IPS-11a (cell line): Measurements from ENCODE around the gene TBC1D10A.

Experiments
- H3K4me3 ChIP-seq: one replicate; pipeline ENCODE4 v1.5.1; 2013; ENCODE audit warnings: low read depth, low read length, control low read depth

Gene TBC1D10A

DNA sequence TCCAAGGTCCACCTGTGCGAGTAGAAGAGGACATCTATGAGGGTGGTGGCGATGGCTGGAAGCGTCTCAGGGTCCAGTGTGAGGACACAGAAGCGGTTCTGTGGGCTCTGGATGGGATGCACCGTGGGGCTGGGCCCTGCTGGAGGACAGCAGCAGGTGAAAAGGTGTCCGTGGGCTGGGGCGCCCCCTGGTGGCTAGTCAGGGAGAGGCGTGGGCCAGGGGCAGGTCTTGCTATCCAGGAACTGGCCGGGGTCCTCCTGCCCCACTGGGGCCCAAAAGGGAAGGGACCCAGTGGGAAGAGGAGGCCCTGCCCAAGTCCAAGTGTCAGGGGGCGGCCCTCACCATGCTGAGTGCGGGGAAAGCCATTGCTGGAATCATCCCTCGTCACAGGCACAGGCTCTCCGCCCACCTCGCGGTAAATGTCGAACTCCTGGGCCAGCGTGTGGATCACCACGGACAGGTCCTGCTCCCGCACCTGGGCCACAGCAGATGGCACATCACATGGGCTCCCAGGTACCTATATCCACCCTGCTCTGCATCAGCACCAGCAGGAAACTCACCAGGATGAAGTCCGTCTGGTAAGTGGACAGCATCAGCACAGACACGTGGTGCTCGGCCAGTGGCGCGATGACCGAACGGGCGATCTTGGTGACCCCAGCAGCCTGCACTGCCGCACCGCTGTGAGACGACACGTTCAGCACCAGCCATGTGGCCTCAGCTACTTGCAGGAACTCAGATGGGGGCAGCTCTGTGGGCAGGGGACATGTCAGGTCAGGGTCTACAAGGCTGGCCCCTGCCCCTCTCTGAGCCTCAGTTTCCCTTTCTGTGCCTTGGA, 39.7 kb downstream of the TBC1D10A start:
- no peak overlapping the region for H3K4me3 ChIP-seq

GRCh38 chr22:30286331-30286730, 40.4 kb downstream of the TBC1D10A start:
- no peak overlapping the region for H3K4me3 ChIP-seq

- no peak overlapping the region for H3K4me3 ChIP-seq
Measured at GRCh38 chr22:30285846-30286200, 40.9 kb downstream of the TBC1D10A start.

DNA sequence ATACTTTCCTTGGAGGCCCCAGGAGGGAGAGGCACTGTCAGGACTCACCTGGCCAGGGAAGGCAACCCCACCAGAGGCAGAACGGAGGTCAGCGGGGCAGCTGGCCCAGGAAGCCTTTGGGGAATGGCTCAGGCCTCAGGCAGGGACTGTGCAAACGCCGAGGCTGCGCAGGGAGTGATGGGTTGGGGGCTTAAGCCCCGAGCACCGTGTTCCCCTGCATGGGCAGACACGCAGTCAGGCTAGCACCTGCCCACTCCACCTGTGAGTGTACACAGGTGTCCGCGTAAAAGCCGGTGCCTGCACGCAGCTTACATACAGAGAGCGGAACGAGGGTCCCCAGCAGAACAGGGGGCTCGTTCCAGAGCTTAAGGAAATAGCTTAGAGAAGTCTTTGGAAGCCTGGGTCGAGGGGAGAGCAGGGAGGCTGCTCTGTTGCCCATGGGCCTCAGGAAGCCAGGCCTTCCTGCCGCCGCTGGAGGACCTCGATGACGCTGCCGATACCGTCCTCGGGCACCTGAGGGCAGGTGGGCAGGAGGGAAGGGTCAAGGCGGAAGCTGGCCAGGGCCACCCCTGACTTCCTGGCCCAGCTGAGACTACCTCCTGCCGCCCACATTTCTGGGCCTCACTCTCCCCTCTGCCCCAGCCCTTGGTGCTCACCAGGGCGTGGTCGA, 41.4 kb downstream of the TBC1D10A start:
- H3K4me3 ChIP-seq = no peak overlapping the region

- H3K4me3 ChIP-seq = no peak overlapping the region
Measured at GRCh38 chr22:30284666-30285065, 42.1 kb downstream of the TBC1D10A start.

GRCh38 chr22:30284172-30284571, 42.6 kb downstream of the TBC1D10A start:
- no peak overlapping the region for H3K4me3 ChIP-seq

DNA sequence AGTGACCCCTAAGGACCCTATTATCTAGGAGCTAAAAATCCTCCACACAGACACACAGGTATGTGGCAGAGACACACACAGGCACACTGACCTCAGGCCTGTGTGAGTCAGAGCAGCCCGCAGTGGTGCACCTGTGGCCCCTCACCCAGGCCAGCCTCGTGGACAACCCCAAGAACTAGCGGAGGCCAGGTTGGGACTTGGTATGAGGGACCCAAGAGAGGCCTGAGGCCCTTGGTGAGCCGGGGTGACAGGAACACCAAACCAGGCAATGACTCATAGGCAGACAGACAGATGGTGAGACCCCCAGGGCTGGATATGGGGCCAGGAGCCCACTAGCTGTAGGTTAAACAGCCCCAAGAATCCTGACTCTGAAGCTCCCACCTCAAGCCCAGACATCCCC, 43.4 kb downstream of the TBC1D10A start:
- H3K4me3 ChIP-seq = no peak overlapping the region

- H3K4me3 ChIP-seq = no peak overlapping the region
Measured at GRCh38 chr22:30282616-30283046, 44.1 kb downstream of the TBC1D10A start.

GRCh38 chr22:30280505-30280904, 46.2 kb downstream of the TBC1D10A start:
- H3K4me3 ChIP-seq = no peak overlapping the region

DNA sequence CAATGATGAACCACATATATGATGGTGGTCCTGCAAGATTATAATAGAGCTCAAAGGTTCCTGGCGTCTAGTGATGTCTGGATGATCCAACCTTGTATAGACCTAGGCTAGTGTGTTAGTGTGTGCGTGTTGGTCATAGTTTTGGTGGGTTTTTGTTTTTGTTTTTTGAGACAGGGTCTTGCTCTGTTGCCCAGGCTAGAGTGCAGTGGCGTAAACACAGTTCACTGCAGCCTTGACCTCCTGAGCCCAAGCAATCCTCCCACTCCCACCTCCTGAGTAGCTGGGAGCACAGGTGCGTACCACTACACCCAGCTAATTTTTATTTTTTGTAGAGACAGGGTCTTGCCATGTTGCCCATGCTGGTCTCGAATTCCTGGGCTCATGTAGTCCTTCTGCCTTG, 46.8 kb downstream of the TBC1D10A start:
- no peak overlapping the region for H3K4me3 ChIP-seq

DNA sequence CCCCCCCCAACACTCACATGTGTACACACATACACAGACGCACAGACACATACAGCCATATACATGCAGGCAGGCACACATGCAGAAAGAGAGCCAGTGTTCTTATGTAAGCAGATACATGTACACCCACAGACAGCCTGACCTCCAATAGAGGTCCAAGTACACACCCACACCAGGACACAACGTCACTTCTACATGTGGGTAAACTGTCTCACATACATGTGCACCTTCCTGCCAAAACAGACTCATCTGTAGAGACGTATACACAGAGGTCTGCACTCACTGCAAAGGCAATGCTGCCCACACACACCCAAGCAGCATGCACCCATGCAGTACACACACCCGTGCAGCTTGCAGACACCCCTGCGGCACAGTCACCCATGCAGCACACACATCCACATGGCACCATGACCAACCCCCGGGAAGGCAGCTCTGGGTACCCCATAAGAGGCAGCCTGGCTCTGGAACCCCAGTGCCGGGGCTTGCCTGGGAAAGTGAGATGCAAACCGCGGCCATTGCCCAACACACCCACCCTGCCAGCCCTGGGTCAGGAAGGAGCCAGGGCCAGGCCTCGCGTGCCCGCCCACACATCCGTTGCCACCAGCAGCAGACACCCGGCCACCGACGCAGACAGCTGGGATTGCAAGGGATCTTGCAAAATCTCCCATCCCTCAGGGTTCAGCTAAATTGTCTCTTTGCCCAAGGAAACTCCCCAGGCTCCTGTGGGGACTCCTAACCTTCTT, 47.5 kb downstream of the TBC1D10A start:
- H3K4me3 ChIP-seq = no peak overlapping the region

DNA sequence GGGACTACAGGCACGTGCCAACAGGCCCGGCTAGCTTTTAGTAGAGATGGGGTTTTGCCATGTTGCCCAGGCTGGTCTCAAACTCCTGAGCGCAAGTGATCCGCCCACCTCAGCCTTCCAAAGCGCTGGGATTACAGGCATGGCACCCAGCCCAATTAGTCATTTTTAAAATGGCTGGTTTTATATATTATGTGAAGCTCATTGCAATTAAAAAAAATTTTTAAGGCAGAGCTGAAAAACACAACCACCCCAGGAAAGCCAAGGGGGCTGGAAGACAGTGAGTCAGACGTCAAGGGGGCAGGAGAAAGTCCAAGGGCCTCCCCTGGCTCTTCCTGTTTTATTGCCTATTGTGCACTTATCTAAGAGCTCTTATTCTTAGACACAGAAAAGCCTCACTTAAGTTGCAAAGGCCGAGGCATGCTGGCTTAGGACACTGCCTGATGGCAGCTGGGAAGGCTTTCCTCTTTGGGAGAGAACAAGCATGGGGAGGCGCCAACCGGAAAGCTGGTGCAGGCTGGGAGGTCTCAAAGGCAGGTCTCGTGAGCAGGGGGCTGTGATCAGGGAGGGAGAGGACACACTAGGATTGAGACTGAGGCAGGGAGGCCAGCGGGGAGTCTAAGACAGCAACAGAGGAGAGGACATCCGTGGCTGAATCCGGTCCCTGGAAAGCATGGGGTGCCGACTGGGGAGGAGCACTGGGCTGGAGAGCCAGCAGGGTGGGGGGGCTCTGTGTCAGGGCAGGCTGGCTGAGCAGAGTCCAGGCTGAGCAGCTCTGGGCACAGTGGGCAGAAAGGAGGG, 49.0 kb downstream of the TBC1D10A start:
- no peak overlapping the region for H3K4me3 ChIP-seq

DNA sequence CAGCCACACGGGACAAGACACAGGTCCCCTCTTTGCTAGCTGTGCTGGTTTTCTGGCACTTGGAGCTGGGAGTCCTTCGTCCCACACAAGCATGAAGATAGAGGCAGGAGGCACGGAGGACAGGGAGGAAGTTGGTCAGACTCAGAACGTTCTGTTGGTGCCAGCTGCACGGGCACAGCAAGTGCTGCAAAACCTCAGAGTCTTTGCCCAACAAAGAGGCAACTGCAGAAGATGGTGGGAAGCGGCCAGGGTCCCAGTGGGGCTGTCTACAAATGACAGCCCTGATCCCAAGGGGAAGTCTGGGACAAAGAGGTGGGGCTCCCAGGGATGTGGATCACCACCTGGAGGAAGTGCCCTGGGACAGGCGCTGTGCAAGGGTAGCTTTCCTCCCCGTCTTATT, 50.7 kb downstream of the TBC1D10A start:
- no peak overlapping the region for H3K4me3 ChIP-seq

GRCh38 chr22:30275625-30276024, 51.1 kb downstream of the TBC1D10A start:
- no peak overlapping the region for H3K4me3 ChIP-seq

DNA sequence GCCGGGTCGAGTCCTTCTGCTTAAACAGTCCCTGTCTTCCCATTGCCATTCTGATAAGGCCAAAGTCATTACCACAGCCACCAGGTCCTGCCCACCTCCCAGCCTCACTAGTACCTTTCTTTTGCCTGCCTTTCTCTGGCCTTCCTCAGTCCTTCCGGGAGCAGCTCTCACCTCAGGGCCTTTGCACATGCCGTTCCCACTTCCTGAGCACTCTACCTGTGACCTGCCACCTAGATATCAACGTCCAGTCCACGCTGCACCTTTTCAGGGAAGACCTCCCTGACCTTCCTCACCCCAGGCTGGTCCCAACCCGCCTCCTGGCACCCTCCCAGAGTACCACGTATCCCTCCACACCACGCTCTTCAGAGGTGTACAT, 52.3 kb downstream of the TBC1D10A start:
- H3K4me3 ChIP-seq = no peak overlapping the region

DNA sequence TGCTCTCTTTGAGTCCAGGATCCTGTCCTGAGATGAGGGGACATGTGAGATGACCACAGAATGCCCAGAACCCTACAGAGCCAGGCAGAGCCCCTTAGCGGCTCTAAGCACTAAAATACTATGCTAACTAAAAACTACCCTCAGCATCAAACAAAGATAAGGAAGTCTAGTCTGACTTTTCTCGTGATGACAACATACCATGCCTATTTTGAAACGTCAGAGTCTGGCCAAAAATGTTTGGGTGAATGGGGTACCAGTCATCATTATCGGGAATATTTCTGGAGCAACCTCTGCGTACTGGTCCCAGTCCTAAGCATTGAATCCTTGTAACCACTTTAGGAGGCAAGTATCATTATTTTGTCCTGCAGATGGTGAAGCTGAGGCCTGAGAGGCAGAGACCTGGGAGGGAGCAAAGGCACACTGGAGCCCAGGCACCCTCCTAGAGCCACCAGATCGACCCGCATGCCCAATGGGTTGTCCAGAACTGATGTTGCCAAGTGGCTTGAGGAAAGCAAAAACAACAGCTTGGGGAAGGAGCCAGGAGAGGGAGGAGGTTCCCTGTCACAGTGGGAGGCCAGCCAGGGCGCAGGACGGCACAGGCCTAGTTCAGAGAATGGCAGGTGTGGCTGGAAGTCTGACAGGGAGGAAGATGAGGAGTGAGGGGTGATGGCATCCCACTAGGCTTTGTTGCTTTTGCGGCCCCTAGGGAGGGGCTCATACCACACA, 52.9 kb downstream of the TBC1D10A start:
- no peak overlapping the region for H3K4me3 ChIP-seq

- H3K4me3 ChIP-seq = no peak overlapping the region
Measured at GRCh38 chr22:30272781-30273601, 53.8 kb downstream of the TBC1D10A start.

GRCh38 chr22:30270832-30271231, 55.9 kb downstream of the TBC1D10A start:
- H3K4me3 ChIP-seq = no peak overlapping the region

- no peak overlapping the region for H3K4me3 ChIP-seq
Measured at GRCh38 chr22:30268331-30268730, 58.4 kb downstream of the TBC1D10A start.
